Activated CD4-positive, alpha-beta T cell treated with anti-CD3 and anti-CD28 coated beads, Interleukin-2, amount 10 ng/mL, durations not matched to agents 7 days and 5 days (primary cell): ENCODE data around the gene OR2H2. TPM values are rescaled to one million over a fixed set of nuclear protein-coding genes. Genes with fewer than 3 reads are reported as not detected.

Source experiments
- CTCF ChIA-PET: fragments of 350-600 bp; sonication (Branson Sonifier 250); formaldehyde crosslinking; loops from one replicate; lab custom pipeline; 2021; ENCODE audit warnings: antibody characterized with exemption; lab: Charles Lee
- POLR2A ChIA-PET: fragments of 350-600 bp; sonication (Branson Sonifier 250); formaldehyde crosslinking; loops from one replicate; lab custom pipeline; 2021; ENCODE audit warnings: antibody characterized with exemption; lab: Charles Lee
- DNase-seq: peaks from one replicate; pipeline ENCODE4 v3.0.0-alpha.2; 2020
- H3K27ac Mint-ChIP-seq: one replicate; pipeline ENCODE4 v1.8.0; 2021; ENCODE audit warnings: mild to moderate bottlenecking, moderate library complexity, mixed read lengths
- H3K27me3 Mint-ChIP-seq: one replicate; pipeline ENCODE4 v1.8.0; 2021; ENCODE audit warnings: mixed read lengths
- H3K36me3 Mint-ChIP-seq: one replicate; pipeline ENCODE4 v1.8.0; 2021; ENCODE audit warnings: low read depth, mixed read lengths
- H3K4me1 Mint-ChIP-seq: one replicate; pipeline ENCODE4 v1.8.0; 2021; ENCODE audit warnings: mixed read lengths
- H3K4me3 Mint-ChIP-seq: one replicate; pipeline ENCODE4 v1.8.0; 2021; ENCODE audit warnings: mild to moderate bottlenecking, moderate library complexity, mixed read lengths
- H3K9me3 Mint-ChIP-seq: one replicate; pipeline ENCODE4 v1.8.0; 2021; ENCODE audit warnings: mixed read lengths
- total RNA-seq, 2 experiments: library from RNA; stranded (reverse); gene quantifications; one replicate each; pipeline ENCODE4 v1.2.3, GENCODE V29; 2021

OR2H2 gene
- total RNA-seq, 2 experiments from 2014 or later, result not detected

GRCh38 chr6:29598172-29598747, 13.3 kb downstream of the OR2H2 start:
- no peak for DNase-seq
- POLR2A ChIA-PET, result no interaction called here
- Mint-ChIP-seq H3K4me1 (no peaks in the 10 kb centered on the region), H3K27ac (no peak overlapping the region), H3K4me3 (no peak overlapping the region), H3K27me3 (peaks cover 2% of the 10 kb centered on the region), H3K9me3 (no peaks in the 10 kb centered on the region), H3K36me3 (no peaks in the 10 kb centered on the region)
- CTCF ChIA-PET, result no interaction called here

GRCh38 chr6:29602564-29603361, 17.8 kb downstream of the OR2H2 start:
- DNase-seq, result peak; percentile 11
- H3K27me3 Mint-ChIP-seq, result no peaks in the 10 kb centered on the region
- no peak overlapping the region for H3K4me3 Mint-ChIP-seq
- H3K4me1 Mint-ChIP-seq, result no peaks in the 10 kb centered on the region
- H3K27ac Mint-ChIP-seq, result no peak overlapping the region
- H3K36me3 Mint-ChIP-seq, result peaks cover 5% of the 10 kb centered on the region
- no peaks in the 10 kb centered on the region for H3K9me3 Mint-ChIP-seq
- ChIA-PET POLR2A (no interaction called here), CTCF (interaction anchor here (1.4 kb wide), 1 partner anchor 10 kb away, joined by 5 read pairs; no protein-coding TSS in a partner anchor)

GRCh38 chr6:29603456-29603855, 18.5 kb downstream of the OR2H2 start:
- Mint-ChIP-seq H3K27me3 (no peaks in the 10 kb centered on the region), H3K36me3 (peaks cover 7% of the 10 kb centered on the region), H3K4me3 (no peak overlapping the region), H3K9me3 (no peaks in the 10 kb centered on the region), H3K4me1 (no peaks in the 10 kb centered on the region), H3K27ac (no peak overlapping the region)
- ChIA-PET CTCF (interaction anchor here (1.4 kb wide), 1 partner anchor 11 kb away, joined by 5 read pairs; no protein-coding TSS in a partner anchor), POLR2A (no interaction called here)
- DNase-seq, result no peak

- no peaks in the 10 kb centered on the region for H3K27me3 Mint-ChIP-seq
- ChIA-PET CTCF (no interaction called here), POLR2A (interaction anchor here (0.6 kb wide), 1 partner anchor 14 kb away, joined by 3 read pairs; no protein-coding TSS in a partner anchor)
- no peak for DNase-seq
- no peak overlapping the region for H3K4me3 Mint-ChIP-seq
- H3K9me3 Mint-ChIP-seq, result no peaks in the 10 kb centered on the region
- peaks cover 8% of the 10 kb centered on the region for H3K36me3 Mint-ChIP-seq
- H3K27ac Mint-ChIP-seq, result no peak overlapping the region
- no peaks in the 10 kb centered on the region for H3K4me1 Mint-ChIP-seq
These were observed 19.0 kb downstream of the OR2H2 start for GRCh38 chr6:29603930-29604329.

- no peak overlapping the region for H3K4me3 Mint-ChIP-seq
- CTCF ChIA-PET, result no interaction called here
- H3K36me3 Mint-ChIP-seq, result peaks cover 19% of the 10 kb centered on the region
- no peaks in the 10 kb centered on the region for H3K27me3 Mint-ChIP-seq
- H3K4me1 Mint-ChIP-seq, result no peaks in the 10 kb centered on the region
- no peak for DNase-seq
- POLR2A ChIA-PET, result no interaction called here
- H3K9me3 Mint-ChIP-seq, result no peaks in the 10 kb centered on the region
- no peak overlapping the region for H3K27ac Mint-ChIP-seq
These were observed 23.2 kb downstream of the OR2H2 start for GRCh38 chr6:29608131-29608530.

- H3K36me3 Mint-ChIP-seq, result peaks cover 24% of the 10 kb centered on the region
- H3K9me3 Mint-ChIP-seq, result no peaks in the 10 kb centered on the region
- H3K4me1 Mint-ChIP-seq, result no peaks in the 10 kb centered on the region
- ChIA-PET CTCF (no interaction called here), POLR2A (no interaction called here)
- no peaks in the 10 kb centered on the region for H3K27me3 Mint-ChIP-seq
- DNase-seq, result no peak
- H3K4me3 Mint-ChIP-seq, result no peak overlapping the region
- H3K27ac Mint-ChIP-seq, result no peak overlapping the region
These were observed 25.6 kb downstream of the OR2H2 start for GRCh38 chr6:29610540-29610939.

- no peaks in the 10 kb centered on the region for H3K9me3 Mint-ChIP-seq
- H3K4me1 Mint-ChIP-seq, result no peaks in the 10 kb centered on the region
- no peak overlapping the region for H3K27ac Mint-ChIP-seq
- CTCF ChIA-PET, result interaction anchor here (0.6 to 1.5 kb wide), 3 partner anchors 12 to 727 kb away, joined by 3 to 4 read pairs (median 4); no protein-coding TSS in a partner anchor
- H3K4me3 Mint-ChIP-seq, result no peak overlapping the region
- no peak for DNase-seq
- no peaks in the 10 kb centered on the region for H3K27me3 Mint-ChIP-seq
- peaks cover 24% of the 10 kb centered on the region for H3K36me3 Mint-ChIP-seq
- POLR2A ChIA-PET, result no interaction called here
These were observed 26.5 kb downstream of the OR2H2 start for GRCh38 chr6:29611426-29611825.

GRCh38 chr6:29617782-29618554, 33.0 kb downstream of the OR2H2 start:
- no peaks in the 10 kb centered on the region for H3K9me3 Mint-ChIP-seq
- peaks cover 32% of the 10 kb centered on the region for H3K36me3 Mint-ChIP-seq
- DNase-seq, result no peak
- no peak overlapping the region for H3K27ac Mint-ChIP-seq
- CTCF ChIA-PET, result interaction anchor here (1.0 to 1.2 kb wide), 4 partner anchors 8 to 32 kb away, joined by 3 to 5 read pairs (median 3); no protein-coding TSS in a partner anchor
- no peak overlapping the region for H3K4me3 Mint-ChIP-seq
- H3K4me1 Mint-ChIP-seq, result no peaks in the 10 kb centered on the region
- H3K27me3 Mint-ChIP-seq, result no peaks in the 10 kb centered on the region
- POLR2A ChIA-PET, result no interaction called here

- Mint-ChIP-seq H3K27me3 (no peaks in the 10 kb centered on the region), H3K36me3 (peaks cover 26% of the 10 kb centered on the region), H3K27ac (no peak overlapping the region), H3K9me3 (no peaks in the 10 kb centered on the region), H3K4me3 (no peak overlapping the region), H3K4me1 (no peaks in the 10 kb centered on the region)
- ChIA-PET CTCF (interaction anchor here (1.0 to 1.2 kb wide), 2 partner anchors 9 to 30 kb away, joined by 3 read pairs; no protein-coding TSS in a partner anchor), POLR2A (no interaction called here)
- DNase-seq, result no peak
These were observed 34.7 kb downstream of the OR2H2 start for GRCh38 chr6:29619578-29620160.

- no peak overlapping the region for H3K27ac Mint-ChIP-seq
- H3K36me3 Mint-ChIP-seq, result peaks cover 26% of the 10 kb centered on the region
- no peak overlapping the region for H3K4me3 Mint-ChIP-seq
- H3K27me3 Mint-ChIP-seq, result no peaks in the 10 kb centered on the region
- no peaks in the 10 kb centered on the region for H3K4me1 Mint-ChIP-seq
- H3K9me3 Mint-ChIP-seq, result no peaks in the 10 kb centered on the region
- POLR2A ChIA-PET, result no interaction called here
- no peak for DNase-seq
- CTCF ChIA-PET, result interaction anchor here (1.0 to 1.2 kb wide), 2 partner anchors 8 to 30 kb away, joined by 3 read pairs; no protein-coding TSS in a partner anchor
These were observed 35.7 kb downstream of the OR2H2 start for GRCh38 chr6:29620630-29621029.

- ChIA-PET CTCF (interaction anchor here (1.0 to 1.8 kb wide), 2 partner anchors 9 to 25 kb away, joined by 3 to 6 read pairs; partner anchors contain the start of gene GABBR1), POLR2A (no interaction called here)
- Mint-ChIP-seq H3K27ac (no peak overlapping the region), H3K4me3 (no peak overlapping the region), H3K36me3 (peaks cover 24% of the 10 kb centered on the region), H3K4me1 (peaks cover 15% of the 10 kb centered on the region), H3K27me3 (peaks cover 15% of the 10 kb centered on the region), H3K9me3 (no peaks in the 10 kb centered on the region)
- DNase-seq, result no peak
These were observed 39.6 kb downstream of the OR2H2 start for GRCh38 chr6:29624520-29624961.

GRCh38 chr6:29625337-29625930, 40.5 kb downstream of the OR2H2 start:
- Mint-ChIP-seq H3K4me3 (no peak overlapping the region), H3K27ac (no peak overlapping the region), H3K9me3 (no peaks in the 10 kb centered on the region), H3K36me3 (peaks cover 23% of the 10 kb centered on the region), H3K4me1 (peaks cover 19% of the 10 kb centered on the region), H3K27me3 (peaks cover 17% of the 10 kb centered on the region)
- no peak for DNase-seq
- ChIA-PET CTCF (no interaction called here), POLR2A (no interaction called here)
